GM21447 (cell line): Measurements from ENCODE around the gene ABLIM1.

ENCODE experiments used
- ATAC-seq: cut with Tn5 transposase; IDR thresholded peaks from one replicate; pipeline ENCODE4 v1.9.1; 2021; ENCODE audit not compliant: unreplicated experiment

ABLIM1 gene

DNA sequence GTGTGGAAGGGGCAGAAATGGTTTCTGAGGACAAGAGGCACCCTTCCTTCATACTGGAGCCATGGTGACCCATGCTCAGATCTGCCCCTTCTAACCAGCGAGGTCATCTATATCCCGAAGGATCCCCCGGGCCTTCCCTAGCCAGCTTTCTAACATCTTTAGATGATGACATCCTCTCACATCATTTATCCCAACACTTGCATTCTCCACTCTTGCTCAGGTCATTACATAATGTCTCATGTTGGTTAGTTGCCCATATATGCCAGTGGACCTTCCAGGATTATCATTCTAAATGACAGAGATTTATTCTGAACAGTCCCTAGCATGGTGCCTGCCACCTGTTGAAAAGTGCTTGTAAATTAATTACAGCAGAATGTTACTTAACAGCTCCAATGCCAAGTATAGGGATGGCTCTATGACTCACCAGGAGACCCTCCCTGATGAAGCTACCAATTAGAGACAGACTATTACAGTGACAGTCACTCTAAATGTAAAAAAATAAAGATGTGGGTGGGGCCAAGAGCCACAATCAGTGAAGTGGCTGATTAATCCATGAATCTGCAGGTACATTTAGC, 22.6 kb upstream of the ABLIM1 start:
- no peak for ATAC-seq

DNA sequence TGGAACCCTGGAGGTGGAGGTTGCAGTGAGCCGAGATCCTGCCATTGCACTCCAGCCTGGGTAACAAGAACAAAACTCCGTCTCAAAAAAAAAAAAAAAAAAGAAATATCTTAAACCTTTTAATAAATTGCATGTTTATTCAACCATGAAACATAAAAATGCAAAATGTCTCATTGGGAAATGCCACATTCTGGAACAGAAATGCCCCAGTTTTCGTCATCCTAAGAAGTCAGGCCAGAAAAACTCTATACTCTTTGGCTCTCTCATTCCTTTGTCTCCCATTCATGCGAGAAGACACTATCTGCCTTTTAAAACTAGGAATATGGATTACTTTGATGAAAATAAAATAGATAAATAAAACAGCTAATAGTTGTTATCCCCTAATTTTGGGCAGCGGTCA, 21.5 kb upstream of the ABLIM1 start:
- ATAC-seq = no peak

DNA sequence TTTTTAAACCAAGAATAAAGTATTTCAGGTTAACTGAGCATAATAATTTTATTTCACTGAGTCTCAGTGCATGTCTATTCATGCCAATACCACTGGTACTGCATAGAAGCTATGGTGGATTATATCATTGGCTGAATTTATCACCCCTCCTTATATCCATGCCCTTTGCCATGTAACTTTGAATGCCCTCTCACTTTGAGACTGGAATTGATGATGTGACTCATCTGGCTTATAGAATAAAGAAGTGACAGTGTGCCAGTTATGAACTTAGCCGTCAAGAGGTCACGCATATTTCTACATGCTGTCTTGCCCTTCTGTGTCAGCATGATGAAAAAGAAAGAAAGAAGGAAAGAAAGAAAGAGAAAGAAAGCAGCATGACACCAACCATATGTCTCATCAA, 20.7 kb upstream of the ABLIM1 start:
- ATAC-seq = no peak

DNA sequence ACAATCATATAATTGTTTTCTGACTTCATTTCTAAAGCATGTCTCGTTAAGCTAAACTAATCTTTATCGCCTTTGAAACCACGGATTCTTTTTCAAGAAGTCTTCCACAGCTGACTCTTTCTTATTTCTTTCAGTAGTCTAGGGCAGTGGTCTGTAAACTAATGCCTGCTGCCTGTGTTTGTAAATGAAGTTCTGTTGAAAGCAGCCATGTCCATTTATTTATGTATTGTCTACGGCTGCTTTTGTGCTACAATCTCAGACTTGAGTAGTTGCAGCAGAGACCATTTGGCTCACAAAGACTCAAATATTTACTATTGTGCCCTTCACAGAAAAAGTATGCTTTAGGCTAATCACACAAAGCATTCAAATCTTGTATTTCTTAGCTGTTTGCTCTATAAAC, 20.3 kb upstream of the ABLIM1 start:
- no peak for ATAC-seq

DNA sequence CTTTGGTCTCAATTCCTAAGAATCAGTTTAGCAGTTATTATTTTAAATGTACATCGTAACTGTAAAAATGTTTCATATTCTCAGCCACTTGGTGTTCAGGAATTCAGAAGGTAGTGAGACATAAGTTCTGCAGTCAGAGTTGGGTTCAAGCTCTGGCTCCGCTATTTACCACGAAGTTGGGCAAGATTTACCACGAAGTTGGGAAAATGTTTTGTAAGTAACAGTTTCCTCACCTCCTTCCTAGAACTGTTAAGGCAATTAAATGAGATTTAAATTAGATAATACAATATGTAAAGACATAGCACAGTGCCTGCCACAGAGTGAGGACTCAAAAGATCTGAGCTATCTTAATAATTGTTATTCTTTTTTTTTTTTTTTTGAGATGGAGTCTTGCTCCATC, 16.3 kb upstream of the ABLIM1 start:
- no peak for ATAC-seq

DNA sequence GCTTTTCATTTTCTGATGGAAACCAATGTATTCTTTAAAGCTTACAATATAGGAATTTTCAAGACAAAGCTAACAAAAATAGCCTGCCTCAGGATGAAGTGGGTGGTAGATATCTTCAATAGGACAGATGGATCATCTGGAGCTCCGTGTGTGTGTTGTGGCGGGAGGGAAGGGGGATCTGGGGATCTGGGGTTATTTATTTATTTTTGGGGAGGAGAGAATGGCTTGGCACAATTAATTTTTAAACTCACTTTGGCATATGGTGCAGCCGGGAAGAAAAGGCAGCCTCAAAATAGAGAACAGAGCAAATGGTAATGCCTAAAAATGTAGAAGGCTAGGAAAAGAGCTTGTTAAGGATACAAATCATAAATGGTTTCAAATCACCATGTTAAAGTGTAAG, 11.6 kb upstream of the ABLIM1 start:
- ATAC-seq = no peak

DNA sequence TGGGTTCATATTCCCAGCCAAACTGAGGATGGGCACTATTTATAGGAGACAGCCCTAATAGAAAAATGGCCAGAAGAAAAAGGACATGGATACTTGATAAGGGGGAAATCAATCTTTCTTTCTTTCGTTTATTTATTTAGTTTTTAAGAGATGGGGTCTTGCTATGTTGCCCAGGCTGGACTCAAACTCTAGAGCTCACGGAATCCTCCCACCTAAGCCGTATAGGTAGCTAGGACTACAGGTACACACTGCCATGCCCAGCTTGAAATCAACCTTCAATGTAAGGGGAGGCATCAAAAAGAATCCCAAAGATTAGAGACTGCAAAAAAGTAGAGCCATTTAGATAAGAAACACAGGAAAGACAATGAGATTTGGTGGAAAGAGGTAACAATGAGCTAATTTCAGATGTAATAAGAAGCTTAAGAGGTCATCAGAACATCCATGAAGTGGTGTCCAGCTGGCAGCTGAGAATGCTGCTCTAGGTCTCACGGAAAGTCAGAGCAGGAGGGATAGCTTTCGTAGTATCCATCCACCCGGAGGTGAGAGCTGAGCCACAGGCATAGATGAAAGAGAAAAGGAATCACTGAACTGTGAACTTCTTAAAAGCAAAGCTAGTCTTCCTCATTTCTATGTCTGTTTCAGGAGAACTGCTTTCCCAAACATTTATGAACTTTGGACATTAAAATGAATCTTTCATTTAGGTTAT, 10.5 kb upstream of the ABLIM1 start:
- no peak for ATAC-seq

DNA sequence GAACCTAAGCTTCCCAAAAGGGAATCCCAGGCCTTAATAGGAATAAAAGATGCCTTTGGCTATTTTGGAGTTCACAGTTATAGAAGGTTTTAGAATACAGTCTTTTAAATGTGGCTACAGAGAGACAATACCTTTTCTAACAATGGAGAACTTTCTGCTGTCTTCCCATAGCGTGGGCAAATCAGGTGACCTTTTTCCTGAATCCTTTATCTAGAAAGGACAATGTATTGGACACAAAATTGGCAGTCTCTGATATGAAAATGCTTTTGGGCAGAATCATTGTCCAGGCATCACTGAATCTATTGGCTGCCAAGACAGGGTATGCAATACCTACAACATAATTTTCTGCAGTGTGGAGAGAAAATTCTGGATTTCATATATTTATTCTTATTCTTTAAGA, 7.8 kb upstream of the ABLIM1 start:
- ATAC-seq = no peak

DNA sequence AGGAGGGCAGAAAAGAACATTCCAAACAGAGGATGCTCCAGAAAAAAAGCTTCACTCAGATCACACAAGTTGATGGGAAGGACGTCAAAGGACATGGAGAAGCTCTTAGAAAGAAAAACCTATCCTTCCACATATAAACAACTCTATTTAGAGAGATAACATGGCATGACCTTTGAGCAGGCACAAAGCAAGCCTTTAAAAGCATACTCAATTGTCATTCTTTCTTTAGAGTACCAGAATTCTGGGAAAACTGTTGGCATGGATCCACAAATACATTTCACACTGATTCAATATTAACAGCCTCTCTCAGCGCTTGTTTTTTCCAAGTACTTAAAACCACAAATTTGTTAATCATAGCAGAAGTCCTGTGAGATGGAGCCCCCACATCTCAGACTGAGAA, 7.3 kb upstream of the ABLIM1 start:
- ATAC-seq = no peak

DNA sequence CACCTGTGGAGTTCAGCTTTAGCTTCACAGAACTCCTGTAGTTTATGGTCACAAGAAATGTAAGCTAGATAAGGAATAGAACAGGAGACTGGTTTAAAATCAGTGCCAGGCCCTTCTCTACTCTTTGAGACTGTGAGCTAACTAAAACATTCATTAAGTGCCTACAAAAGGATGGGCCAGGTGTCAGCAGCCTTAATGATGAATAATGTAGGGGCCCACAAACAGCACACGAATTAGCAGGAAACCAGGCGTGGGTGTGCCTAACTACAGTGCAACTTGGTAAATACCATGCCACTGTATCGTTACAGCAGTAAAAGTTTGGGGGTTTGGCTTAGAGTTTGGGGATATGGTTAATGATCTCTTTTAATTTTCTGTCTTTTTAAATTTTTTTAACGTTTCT, 6.1 kb upstream of the ABLIM1 start:
- no peak for ATAC-seq

DNA sequence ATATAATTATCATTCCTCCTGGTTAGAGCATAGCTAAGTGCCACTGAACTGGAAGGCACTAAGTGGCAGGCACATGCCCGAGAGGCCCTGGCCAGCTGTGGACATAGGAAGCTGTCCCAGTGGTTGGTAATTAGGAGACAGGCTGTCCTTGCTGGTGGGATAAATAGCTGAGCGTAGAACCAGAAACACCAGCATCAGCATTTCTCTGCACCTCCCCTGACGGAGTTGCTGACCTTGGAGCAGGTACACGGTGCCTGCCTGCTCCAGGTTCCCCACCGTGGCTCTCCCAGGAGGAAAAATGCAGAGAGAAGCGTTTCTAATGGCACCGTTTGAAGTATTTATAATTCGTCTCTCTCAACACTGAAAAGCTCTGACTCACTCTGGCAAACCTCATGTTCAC, 5.6 kb upstream of the ABLIM1 start:
- ATAC-seq = no peak

DNA sequence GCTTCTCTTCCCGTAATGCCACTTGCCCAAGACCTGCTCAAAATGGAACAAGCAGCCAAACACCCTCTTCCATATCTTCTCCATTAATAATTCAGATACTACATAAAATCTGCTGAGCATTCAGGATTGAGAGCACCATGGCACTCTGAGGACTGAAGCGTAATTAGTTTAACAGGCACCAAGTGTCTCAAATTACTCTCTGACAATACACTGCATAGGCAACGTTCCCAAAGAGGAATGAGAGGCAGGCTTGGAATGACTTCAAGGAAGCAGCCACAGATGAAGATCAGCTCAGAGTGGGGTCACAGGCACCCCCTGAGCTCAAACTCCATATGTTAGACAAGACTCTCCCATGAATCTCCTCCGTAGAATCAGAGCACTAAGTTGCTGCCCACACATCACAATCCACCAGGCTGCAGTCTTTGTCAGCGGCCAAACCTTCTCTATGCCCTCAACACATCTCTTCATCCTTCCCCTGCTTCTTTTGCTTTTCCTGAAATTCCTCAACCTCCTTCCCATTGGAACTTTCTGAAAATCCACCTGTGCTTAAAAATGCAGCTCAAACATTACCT, 4.7 kb upstream of the ABLIM1 start:
- no peak for ATAC-seq

DNA sequence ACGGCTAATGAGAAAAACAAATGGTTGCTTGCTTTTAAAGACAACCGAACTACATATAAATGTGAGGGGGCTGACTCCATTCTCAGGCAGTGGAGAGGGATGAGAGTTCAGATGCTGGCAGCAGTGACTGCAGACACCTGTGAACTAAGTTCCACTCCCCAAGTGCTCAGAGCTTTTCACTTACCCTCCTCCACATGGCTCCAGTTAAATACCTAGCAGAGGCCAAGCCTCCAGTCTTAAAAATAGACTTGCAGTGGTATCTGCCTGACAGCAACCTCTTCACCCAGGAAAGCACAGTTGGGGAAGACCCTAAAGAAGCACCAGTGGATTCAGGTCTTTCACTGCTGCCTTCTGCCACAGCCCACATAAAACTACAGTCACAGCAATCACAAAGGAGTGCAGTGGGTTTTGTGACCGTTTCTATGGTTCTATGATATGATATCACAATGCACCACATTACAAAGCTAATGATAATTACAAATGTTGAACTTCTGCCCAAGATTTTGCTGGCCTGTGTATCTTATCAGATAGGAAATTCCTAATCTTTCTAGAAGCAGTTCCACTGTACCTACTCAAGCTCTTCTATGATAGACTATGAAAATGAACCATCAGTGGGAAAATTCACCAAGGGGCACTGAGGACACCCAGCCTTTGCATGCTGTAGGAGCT, 3.3 kb upstream of the ABLIM1 start:
- ATAC-seq = no peak

DNA sequence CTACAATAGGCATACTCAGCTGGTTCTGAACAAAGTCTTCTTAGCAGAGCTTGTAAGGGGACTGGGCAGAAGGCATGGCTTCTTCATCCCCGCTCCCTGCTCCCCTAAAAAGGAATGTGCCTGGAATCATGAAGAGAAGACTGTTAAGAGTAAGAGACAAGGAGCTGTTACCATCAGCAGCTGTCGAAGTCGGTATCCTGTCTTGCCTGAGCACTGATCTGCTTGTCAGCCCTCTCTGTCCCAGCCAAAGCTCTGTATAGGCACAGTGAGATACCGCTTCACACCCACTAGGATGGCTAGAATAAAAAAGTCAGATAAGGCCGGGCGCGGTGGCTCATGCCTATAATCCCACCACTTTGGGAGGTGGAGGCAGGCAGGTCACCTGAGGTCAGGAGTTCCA, 2.4 kb downstream of the ABLIM1 start:
- no peak for ATAC-seq

DNA sequence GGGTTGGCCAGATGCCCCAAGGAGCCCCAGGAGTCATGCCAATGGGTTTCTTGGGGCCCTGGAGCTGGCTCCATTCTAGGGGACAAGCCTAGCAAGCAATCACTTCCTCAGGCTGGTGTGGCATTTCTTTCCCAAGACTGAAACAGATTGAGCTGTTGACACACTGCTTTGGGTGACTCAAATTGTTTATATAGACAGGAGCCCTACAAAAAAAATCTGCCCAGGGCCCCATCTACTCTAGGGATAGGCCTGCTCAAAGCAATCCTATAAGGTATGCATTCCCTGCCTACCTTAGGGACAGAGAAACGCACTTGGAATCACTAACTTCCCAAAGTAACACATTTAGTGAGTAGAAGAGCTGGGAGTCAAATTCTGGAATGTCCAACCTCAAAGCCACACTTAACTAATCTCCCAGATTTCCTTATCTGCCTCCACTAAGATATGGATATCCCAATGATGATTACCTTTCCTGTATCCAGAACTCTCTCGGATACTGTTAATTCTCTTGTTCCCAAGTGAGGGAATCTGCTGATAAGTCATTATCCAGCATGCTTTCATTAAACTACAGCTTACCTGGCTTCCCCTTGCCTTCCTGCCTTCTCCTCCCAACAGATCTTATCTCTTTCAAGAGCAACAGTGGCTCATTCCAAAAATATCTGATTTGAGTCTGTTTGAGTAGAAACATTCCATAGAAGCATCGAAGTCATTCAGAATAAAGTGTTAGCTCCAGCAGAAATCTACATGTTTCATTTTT, 3.1 kb downstream of the ABLIM1 start:
- no peak for ATAC-seq

DNA sequence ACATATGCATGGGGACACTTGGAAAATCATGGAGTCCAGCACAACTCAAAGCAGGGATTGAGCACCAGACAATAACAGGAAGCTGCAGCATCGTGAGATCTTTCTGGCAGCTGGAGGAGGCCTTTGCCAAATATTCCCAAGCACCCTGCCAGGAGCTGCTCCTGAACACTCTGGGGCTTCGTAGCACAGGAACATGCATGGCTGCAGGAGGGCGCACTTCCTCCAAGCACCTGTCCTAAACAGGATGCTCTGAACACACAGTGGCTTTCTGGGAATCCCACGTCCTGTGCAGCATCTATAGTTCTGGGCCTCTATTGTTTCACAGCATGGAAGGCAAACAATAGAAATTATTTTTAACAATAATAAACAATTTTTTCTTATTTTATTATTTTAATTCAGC, 4.1 kb downstream of the ABLIM1 start:
- ATAC-seq = no peak

DNA sequence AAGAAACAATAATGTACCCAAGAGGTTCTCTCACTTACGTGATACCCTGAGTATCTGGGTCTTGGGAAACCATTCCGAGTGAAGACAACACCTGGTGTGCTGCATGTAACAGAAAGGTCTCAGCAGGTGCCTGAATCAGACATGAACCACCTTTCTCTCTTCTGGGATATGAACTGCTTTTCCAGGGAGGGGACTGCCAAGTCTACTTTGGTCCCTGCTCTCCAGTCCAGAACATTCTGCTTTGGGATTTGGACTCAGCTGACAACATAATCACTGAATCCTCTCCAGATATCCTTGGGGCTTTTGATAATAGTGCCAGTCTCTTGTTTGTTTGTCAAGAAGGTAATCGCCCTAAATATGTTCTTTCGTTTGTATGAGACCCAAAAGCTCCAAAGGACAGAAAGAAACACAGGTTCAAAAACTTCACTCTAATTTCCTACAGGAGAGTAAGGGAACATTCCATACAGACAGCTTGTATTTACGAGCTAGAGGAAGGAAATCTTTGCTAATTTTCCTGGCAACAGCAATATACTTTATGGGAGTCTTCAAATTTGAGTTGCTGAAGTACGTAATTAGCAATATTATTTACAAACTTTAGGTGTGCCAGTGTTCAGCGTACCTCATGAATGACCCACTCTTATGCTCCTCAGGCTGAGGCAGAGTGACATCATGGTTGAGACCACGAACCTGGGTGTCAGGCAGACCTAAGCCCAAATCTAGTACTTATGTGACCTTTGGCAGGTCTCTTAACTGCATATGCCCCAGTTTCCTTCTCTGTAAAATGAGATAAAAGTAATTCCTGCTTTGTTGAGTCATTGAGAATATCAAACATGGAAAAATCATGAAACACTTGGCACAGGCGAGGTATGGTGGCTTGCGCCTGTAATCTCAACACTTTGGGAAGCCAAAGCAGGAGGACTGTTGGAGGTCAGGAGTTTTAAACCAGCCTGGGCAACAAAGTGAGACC, 5.4 kb downstream of the ABLIM1 start:
- no peak for ATAC-seq

DNA sequence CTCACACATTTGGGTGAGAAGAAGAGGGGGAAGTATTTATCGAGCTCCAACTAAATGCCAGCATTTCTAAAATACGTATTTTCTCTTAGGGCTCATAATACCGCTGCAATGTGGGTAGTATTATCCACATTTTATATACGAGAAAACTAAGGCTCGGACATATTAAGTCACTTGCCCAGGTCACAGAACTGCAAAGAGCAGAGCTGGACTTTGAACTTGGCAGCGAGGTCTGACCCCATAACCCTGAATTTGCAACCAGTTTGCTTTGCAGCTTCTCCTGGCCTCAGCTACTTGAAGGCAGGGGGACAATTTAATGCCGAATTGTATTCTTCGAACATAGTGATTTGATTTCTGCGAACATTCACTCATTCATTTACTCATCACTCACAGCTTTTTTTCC, 7.2 kb downstream of the ABLIM1 start:
- ATAC-seq = no peak

DNA sequence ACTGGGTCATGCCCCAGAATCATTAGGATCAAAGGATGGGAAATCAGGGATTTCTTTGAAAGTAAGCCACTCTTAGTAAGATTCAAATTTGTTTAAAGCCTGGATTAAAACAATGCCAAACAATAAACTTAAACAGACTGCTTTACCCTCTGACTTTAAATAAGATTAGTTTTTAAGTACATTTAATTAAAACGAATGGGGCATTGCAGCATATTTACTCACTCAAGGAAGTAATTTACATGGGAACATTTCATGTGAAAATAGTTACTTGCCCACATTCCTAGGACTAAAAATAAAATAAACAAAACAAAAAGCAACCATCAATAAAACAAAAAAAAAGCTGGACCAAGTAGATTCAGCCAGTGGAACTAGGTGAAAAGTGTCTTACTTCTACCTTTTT, 7.8 kb downstream of the ABLIM1 start:
- no peak for ATAC-seq

DNA sequence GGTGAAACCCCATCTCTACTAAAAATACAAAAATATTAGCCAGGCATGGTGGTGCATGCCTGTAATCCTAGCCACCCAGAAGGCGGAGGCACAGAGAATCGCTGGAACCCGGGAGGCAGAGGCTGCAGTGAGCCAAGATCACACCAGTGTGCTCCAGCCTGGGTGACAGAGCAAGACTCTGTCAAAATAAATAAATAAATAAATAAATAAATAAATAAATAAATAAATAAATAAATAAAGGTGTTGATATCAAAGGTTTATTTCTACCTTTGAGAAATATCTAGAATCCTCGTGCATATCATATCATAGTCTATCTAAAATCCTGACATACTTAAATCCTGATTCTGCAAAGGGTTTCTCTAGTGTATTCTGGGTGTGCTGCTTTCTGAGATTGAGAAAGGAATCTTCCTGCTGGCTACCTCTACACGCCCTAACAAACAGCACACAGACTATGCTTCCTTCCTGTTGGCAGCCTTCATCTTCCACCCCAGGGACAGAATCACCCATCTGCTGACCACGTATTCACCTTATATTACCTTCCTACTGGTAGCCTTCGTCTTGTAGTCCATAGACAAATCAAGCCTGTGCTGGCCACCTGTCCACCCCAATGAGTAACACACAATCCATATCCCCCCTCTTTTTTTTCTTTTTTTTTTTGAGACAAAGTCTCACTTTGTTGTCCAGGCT, 8.7 kb downstream of the ABLIM1 start:
- ATAC-seq = no peak
